ENCODE data around the gene CYTH4.

DNA sequence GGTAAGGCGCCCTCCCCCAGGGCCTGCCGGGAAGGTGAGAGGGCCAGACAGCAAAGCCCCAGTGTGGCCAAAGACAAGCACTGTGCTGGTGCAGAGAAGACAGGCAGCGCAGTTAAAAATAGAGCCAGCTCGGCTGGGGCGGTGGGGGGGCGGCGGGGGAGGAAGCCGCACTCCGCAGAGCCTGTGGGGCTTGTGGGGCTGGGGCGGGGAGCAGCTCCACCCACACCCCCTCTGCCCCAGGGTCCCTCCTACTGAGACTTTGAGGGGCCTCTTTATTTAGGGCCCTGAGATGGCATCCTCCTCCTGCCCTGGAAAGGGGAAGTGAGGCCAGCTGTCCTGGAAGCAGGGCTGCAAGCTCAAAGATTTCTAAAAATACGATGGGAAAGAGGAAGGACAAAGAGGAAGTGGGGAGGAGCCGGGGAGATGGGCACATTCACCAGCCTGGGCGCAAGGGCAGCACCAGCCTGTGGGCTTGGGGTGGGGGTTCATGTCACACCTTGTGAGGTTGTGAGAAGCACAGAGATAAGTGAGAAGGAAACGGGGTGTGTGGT, 2.6 kb downstream of the CYTH4 start:
- TF ChIP-seq, protein P1, sequence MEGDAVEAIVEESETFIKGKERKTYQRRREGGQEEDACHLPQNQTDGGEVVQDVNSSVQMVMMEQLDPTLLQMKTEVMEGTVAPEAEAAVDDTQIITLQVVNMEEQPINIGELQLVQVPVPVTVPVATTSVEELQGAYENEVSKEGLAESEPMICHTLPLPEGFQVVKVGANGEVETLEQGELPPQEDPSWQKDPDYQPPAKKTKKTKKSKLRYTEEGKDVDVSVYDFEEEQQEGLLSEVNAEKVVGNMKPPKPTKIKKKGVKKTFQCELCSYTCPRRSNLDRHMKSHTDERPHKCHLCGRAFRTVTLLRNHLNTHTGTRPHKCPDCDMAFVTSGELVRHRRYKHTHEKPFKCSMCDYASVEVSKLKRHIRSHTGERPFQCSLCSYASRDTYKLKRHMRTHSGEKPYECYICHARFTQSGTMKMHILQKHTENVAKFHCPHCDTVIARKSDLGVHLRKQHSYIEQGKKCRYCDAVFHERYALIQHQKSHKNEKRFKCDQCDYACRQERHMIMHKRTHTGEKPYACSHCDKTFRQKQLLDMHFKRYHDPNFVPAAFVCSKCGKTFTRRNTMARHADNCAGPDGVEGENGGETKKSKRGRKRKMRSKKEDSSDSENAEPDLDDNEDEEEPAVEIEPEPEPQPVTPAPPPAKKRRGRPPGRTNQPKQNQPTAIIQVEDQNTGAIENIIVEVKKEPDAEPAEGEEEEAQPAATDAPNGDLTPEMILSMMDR (IDR thresholded peaks at IDR 0.05; ENCODE audit: extremely low read depth in 1 of 2, insufficient read depth in 1 of 2, low read depth in 1 of 2, low read length in 2 of 2), result no peak
- TF ChIP-seq EZH2 (IDR thresholded peaks at IDR 0.05; ENCODE audit: borderline replicate concordance, low read depth, low read length, severe bottlenecking) (no peak), POLR2AphosphoS5 (IDR thresholded peaks at IDR 0.05; ENCODE audit: insufficient read depth, low read depth, low read length) (no peak), POLR2A (IDR thresholded peaks at IDR 0.05; ENCODE audit: low read depth, low read length) (no peak)

Data from endothelial cell of umbilical vein (primary cell).